ENCODE data around the gene IER3.

IER3 gene

GRCh38 chr6:30703821-30704220 lies 40.5 kb downstream of the IER3 start:
- no peak for DNase-seq (ENCODE audit: low read depth)

GRCh38 chr6:30703011-30703410 lies 41.3 kb downstream of the IER3 start:
- no peak for DNase-seq (ENCODE audit: low read depth)

GRCh38 chr6:30700340-30700739 lies 44.0 kb downstream of the IER3 start:
- DNase-seq (ENCODE audit: low read depth): no peak

GRCh38 chr6:30696432-30696831 lies 47.9 kb downstream of the IER3 start:
- DNase-seq (ENCODE audit: low read depth): no peak

Measured in stimulated activated CD8-positive, alpha-beta memory T cell treated with anti-CD3 and anti-CD28 coated beads, Interleukin-12 subunit alpha, Interleukin-12 subunit beta, amount 100 ng/mL, for 4 hours (primary cell).